Endothelial cell of umbilical vein (primary cell): ENCODE data around the gene C5AR1. TPM values are rescaled to one million over a fixed set of nuclear protein-coding genes. Genes with fewer than 3 reads are reported as not detected.
"Not testable (repeated sequence)": the region's sequence is repeated elsewhere in the genome, so short reads cannot be mapped to it uniquely, and the experiment has no call there.

Experiments used
- BruUV-seq: library from RNA; stranded (reverse); fragments of 400-500 nt; replicated peaks from 2 replicates; lab custom pipeline; 2021; lab: Mats Ljungman, UMichigan
- CTCF ChIA-PET: fragments of 300-600, 350-600 bp; sonication (Branson Sonifier 250); formaldehyde crosslinking; loops from one replicate; lab custom pipeline; 2021; ENCODE audit warnings: antibody characterized with exemption, inconsistent platforms; lab: Charles Lee
- POLR2A ChIA-PET: fragments of 300-600, 350-600 bp; sonication (Branson Sonifier 250); formaldehyde crosslinking; loops from one replicate; lab custom pipeline; 2021; ENCODE audit warnings: antibody characterized with exemption, inconsistent platforms; lab: Charles Lee
- DNase-seq: peaks from one replicate; pipeline ENCODE4 v3.0.0-alpha.2; 2011; ENCODE audit warnings: low read depth, low spot score
- FAIRE-seq: peaks from 2 replicates; lab custom pipeline; 2011; peaks lifted over from hg19 to GRCh38; lab: Jason Lieb, UNC
- H2AFZ ChIP-seq: 2 replicates; pipeline ENCODE4 v1.6.0; 2012; ENCODE audit warnings: low read depth, low read length, control low read depth, inconsistent platforms
- H3K27ac ChIP-seq: 2 replicates; pipeline ENCODE4 v1.5.1; 2011; ENCODE audit warnings: low read depth, mild to moderate bottlenecking, control low read depth, low read length, moderate library complexity; ENCODE audit not compliant: insufficient read depth
- H3K27me3 ChIP-seq, 2 experiments: 2 replicates each; pipeline versions ENCODE4 v1.6.0 to v1.6.1; 2011; ENCODE audit warnings: low read length in 2 of 2, mixed read lengths in 1 of 2; ENCODE audit not compliant: control insufficient read depth in 2 of 2, insufficient read depth in 2 of 2
- H3K36me3 ChIP-seq, 2 experiments: 2 replicates in 1 of 2; 3 replicates in 1 of 2; pipeline ENCODE4 v1.5.1; 2011; ENCODE audit warnings: low read length in 2 of 2, mild to moderate bottlenecking in 1 of 2, moderate library complexity in 1 of 2; ENCODE audit not compliant: control insufficient read depth in 2 of 2, insufficient read depth in 2 of 2; ENCODE audit errors: extremely low read depth in 1 of 2
- H3K4me1 ChIP-seq: 3 replicates; pipeline ENCODE4 v1.5.1; 2011; ENCODE audit warnings: mild to moderate bottlenecking, low read length; ENCODE audit not compliant: control insufficient read depth, insufficient read depth; ENCODE audit errors: extremely low read depth
- H3K4me2 ChIP-seq: 2 replicates; pipeline ENCODE4 v1.6.1; 2011; ENCODE audit warnings: low read length, control low read depth, mixed read lengths; ENCODE audit not compliant: insufficient read depth
- H3K4me3 ChIP-seq, 3 experiments: fragments of 200-600 bp in 1 of 3; sonication (generic), shearing (Covaris generic) in 1 of 3; replicated peaks in 1 of 3; 2 replicates each; pipeline ENCODE4 v1.5.1; 2011 to 2016; ENCODE audit warnings: control low read depth in 3 of 3, low read length in 3 of 3, mild to moderate bottlenecking in 2 of 3, inconsistent platforms in 1 of 3, low read depth in 1 of 3, moderate library complexity in 1 of 3; ENCODE audit not compliant: insufficient read depth in 1 of 3
- H3K79me2 ChIP-seq: 2 replicates; pipeline ENCODE4 v1.6.0; 2012; ENCODE audit warnings: low read length, inconsistent platforms; ENCODE audit not compliant: control insufficient read depth, insufficient read depth
- H3K9ac ChIP-seq: replicated peaks from 2 replicates; pipeline ENCODE3; 2011; ENCODE audit warnings: low read length, control low read depth; ENCODE audit not compliant: insufficient read depth; ENCODE audit errors: extremely low read depth
- H3K9me1 ChIP-seq: replicated peaks from 3 replicates; pipeline ENCODE4 v1.6.0; 2011; ENCODE audit warnings: mild to moderate bottlenecking, low read length; ENCODE audit not compliant: control insufficient read depth, insufficient read depth; ENCODE audit errors: extremely low read depth
- H3K9me3 ChIP-seq: replicated peaks from 2 replicates; pipeline ENCODE4 v1.5.1; 2012; ENCODE audit warnings: low read length, inconsistent platforms; ENCODE audit not compliant: control insufficient read depth, insufficient read depth
- H4K20me1 ChIP-seq: replicated peaks from 2 replicates; pipeline ENCODE3; 2011; ENCODE audit warnings: mild to moderate bottlenecking, low read length; ENCODE audit not compliant: control insufficient read depth, insufficient read depth; ENCODE audit errors: extremely low read depth
- FOS ChIP-seq: IDR thresholded peaks from 2 replicates; pipeline ENCODE4 v1.6.1; 2011; ENCODE audit warnings: mild to moderate bottlenecking, low read length, moderate library complexity, borderline replicate concordance; ENCODE audit not compliant: insufficient read depth
- MAX ChIP-seq: IDR thresholded peaks from 2 replicates; pipeline ENCODE4 v1.6.1; 2011; ENCODE audit not compliant: insufficient read depth, insufficient read length
- POLR2AphosphoS5 ChIP-seq: IDR thresholded peaks from 2 replicates; pipeline ENCODE4 v1.6.1; 2012; ENCODE audit warnings: low read depth, mild to moderate bottlenecking, control low read depth, low read length, moderate library complexity; ENCODE audit not compliant: insufficient read depth
- dilution Hi-C: fragments of 300-500 bp; cut with MboI; formaldehyde crosslinking; loops from one replicate; pipeline ENCODE4 v1.15.0; 2019; ENCODE audit warnings: low sequenced_read_pairs; ENCODE audit not compliant: extremely low pct_ligation_motif_present
- intact Hi-C: fragments of 100-400 bp; cut with micrococcal nuclease; formaldehyde crosslinking; loops from one replicate; pipeline ENCODE4 v1.10.0; 2022
- polyA plus RNA-seq, 4 experiments: library from polyadenylated mRNA; depleted of rRNA in 3 of 4; stranded (reverse) in 3 of 4; unstranded in 1 of 4; fragments of >200 nt; gene quantifications; 2 replicates each; pipeline versions ENCODE4 v1.2.1 to v1.2.3, GENCODE V29; 2011 to 2012; ENCODE audit warnings: missing spikeins in 1 of 4
- total RNA-seq: library from RNA; stranded (reverse); gene quantifications from 2 replicates; pipeline ENCODE4 v1.2.3, GENCODE V29; 2021

The C5AR1 gene
- total and polyA plus RNA-seq, 2 donors (not counting 3 experiments of a cell fraction or from before 2014, with no cell fraction given), result 0.11 to 0.49 TPM

- FAIRE-seq, H3K27ac ChIP-seq, H3K4me2 ChIP-seq, H3K9me3 ChIP-seq, H3K9me1 ChIP-seq, H4K20me1 ChIP-seq, H3K4me3 ChIP-seq, dilution Hi-C loops, H3K9ac ChIP-seq, H2AFZ ChIP-seq, DNase-seq, intact Hi-C loops, BruUV-seq, H3K27me3 ChIP-seq, H3K36me3 ChIP-seq, H3K4me1 ChIP-seq, H3K79me2 ChIP-seq: not testable (repeated sequence)
- ChIA-PET CTCF (interaction anchor here (0.8 to 1.2 kb wide), 2 partner anchors 48 to 127 kb away, joined by 3 to 4 read pairs; partner anchors contain the start of gene DHX34), POLR2A (interaction anchor here (0.6 kb wide), 1 partner anchor 75 kb away, joined by 6 read pairs; no protein-coding TSS in a partner anchor)
Measured at GRCh38 chr19:47300867-47301266, 8.8 kb upstream of the C5AR1 start.

- POLR2A ChIA-PET, result no interaction called here
- intact Hi-C loops, result no loop called here
- no peaks in the 10 kb centered on the region for H3K79me2 ChIP-seq
- H3K9ac ChIP-seq, result no peak overlapping the region
- no peak overlapping the region for H3K4me2 ChIP-seq
- CTCF ChIA-PET, result interaction anchor here (1.0 kb wide), 1 partner anchor 89 kb away, joined by 5 read pairs; no protein-coding TSS in a partner anchor
- no peaks in the 10 kb centered on the region for H3K9me1 ChIP-seq
- no peaks in the 10 kb centered on the region for H3K27me3 ChIP-seq
- no peak overlapping the region for H2AFZ ChIP-seq
- H3K4me3 ChIP-seq, result no peak overlapping the region
- no peaks in the 10 kb centered on the region for H3K9me3 ChIP-seq
- H3K36me3 ChIP-seq, result no peaks in the 10 kb centered on the region
- no peaks in the 10 kb centered on the region for H3K4me1 ChIP-seq
- TF ChIP-seq MAX (no peak), FOS (no peak), POLR2AphosphoS5 (no peak)
- H3K27ac ChIP-seq, result no peak overlapping the region
- FAIRE-seq, result no peak
- no TSS peak for BruUV-seq
- dilution Hi-C loops, result no loop called here
- H4K20me1 ChIP-seq, result no peaks in the 10 kb centered on the region
- no peak for DNase-seq
Measured at GRCh38 chr19:47302249-47302648, 7.4 kb upstream of the C5AR1 start.
